K562 (cell line): ENCODE results near the gene EIF5B. TPM values are rescaled to one million over a fixed set of nuclear protein-coding genes. Genes with fewer than 3 reads are reported as not detected.

Source experiments
- HNRNPL ChIP-seq: fragments of 200-400 bp; formaldehyde crosslinking; IDR thresholded peaks from 2 replicates; pipeline ENCODE4 v1.6.1; 2017; ENCODE audit warnings: low read depth, mild to moderate bottlenecking, low read length
- HNRNPLL ChIP-seq: fragments of 200-400 bp; formaldehyde crosslinking; IDR thresholded peaks from 2 replicates; pipeline ENCODE4 v1.6.1; 2017; ENCODE audit warnings: low read length, low read depth, mild to moderate bottlenecking; ENCODE audit not compliant: poor library complexity, severe bottlenecking
- KAT8 ChIP-seq: fragments of 450-650 bp; IDR thresholded peaks from 2 replicates; pipeline ENCODE4 v1.6.1; 2016; ENCODE audit warnings: low read depth, mild to moderate bottlenecking
- NCOA4 ChIP-seq: fragments of 450-650 bp; IDR thresholded peaks from 2 replicates; pipeline ENCODE4 v1.6.1; 2018; ENCODE audit warnings: mild to moderate bottlenecking; ENCODE audit not compliant: partially characterized antibody
- NEUROD1 ChIP-seq: fragments of 150-350 bp; IDR thresholded peaks from 2 replicates; pipeline ENCODE4 v1.6.1; 2014; ENCODE audit warnings: borderline replicate concordance, low read length, low read depth; ENCODE audit not compliant: partially characterized antibody
- NFRKB ChIP-seq: fragments of 450-650 bp; IDR thresholded peaks from 2 replicates; pipeline ENCODE4 v1.6.1; 2016; ENCODE audit warnings: low read depth
- NR4A1 ChIP-seq, 2 experiments: fragments of 250-450 bp in 1 of 2; fragments of 450-650 bp in 1 of 2; sonication (Bioruptor Pico) in 1 of 2; IDR thresholded peaks; 2 replicates each; pipeline versions ENCODE4 v1.4.0 to v1.6.1; 2016 to 2020; ENCODE audit warnings: mild to moderate bottlenecking in 2 of 2, missing compliant biosample characterization in 1 of 2, missing genetic modification characterization in 1 of 2, moderate library complexity in 1 of 2
- PHF20 ChIP-seq: fragments of 450-650 bp; IDR thresholded peaks from 2 replicates; pipeline ENCODE4 v1.6.1; 2018; ENCODE audit not compliant: partially characterized antibody
- POLR2G ChIP-seq: fragments of 200-400 bp; formaldehyde crosslinking; IDR thresholded peaks from 2 replicates; pipeline ENCODE4 v1.6.1; 2017; ENCODE audit warnings: low read depth, mild to moderate bottlenecking, antibody characterized with exemption, low read length, moderate library complexity
- XRCC3 ChIP-seq: fragments of 450-650 bp; IDR thresholded peaks from 2 replicates; pipeline ENCODE4 v1.6.1; 2017; ENCODE audit warnings: mild to moderate bottlenecking, moderate library complexity
- ZNF644 ChIP-seq: fragments of 200-800 bp; sonication (Bioruptor generic); IDR thresholded peaks from 2 replicates; pipeline ENCODE4 v1.6.1; 2016; ENCODE audit warnings: low read depth, missing genetic modification characterization, missing compliant biosample characterization
- ZNF75A ChIP-seq: fragments of 450-650 bp; formaldehyde crosslinking; IDR thresholded peaks from 2 replicates; pipeline ENCODE4 v1.4.0; 2020; ENCODE audit warnings: mild to moderate bottlenecking
- ZNF764 ChIP-seq: fragments of 250-450 bp; sonication (Bioruptor Pico); IDR thresholded peaks from 2 replicates; pipeline ENCODE4 v1.4.0; 2020; ENCODE audit warnings: low read depth, mild to moderate bottlenecking, moderate library complexity
- polyA plus RNA-seq, 8 experiments: library from polyadenylated mRNA; depleted of rRNA in 4 of 8; stranded (reverse) in 5 of 8; unstranded in 3 of 8; fragments of >200 nt; fragmentation: Nextera tagmentation in 2 of 8; fragmentation: Illumina TruSeq in 1 of 8; extraction: Ambion mirVana in 2 of 8; extraction: Trizol in 1 of 8; gene quantifications; 2 replicates each; pipeline versions ENCODE4 v1.2.1 to v1.2.3, GENCODE V29; 2011 to 2014; ENCODE audit warnings: inconsistent platforms in 1 of 8, missing spikeins in 1 of 8
- total RNA-seq, 7 experiments: library from RNA; depleted of rRNA in 6 of 7; stranded (reverse); fragments of >200 nt in 6 of 7; fragmentation: Illumina TruSeq in 2 of 7; extraction: Trizol in 2 of 7; gene quantifications; 2 replicates each; pipeline versions ENCODE4 v1.2.1 to v1.2.3, GENCODE V29; 2011 to 2021; ENCODE audit warnings: low replicate concordance in 1 of 7
- TF ChIP-seq, protein P1 (sequence below): fragments of 450-650 bp; IDR thresholded peaks from one replicate; pipeline ENCODE4 v1.6.1; 2018; ENCODE audit warnings: mild to moderate bottlenecking, moderate library complexity; ENCODE audit not compliant: partially characterized antibody
- TF ChIP-seq, protein P2 (sequence below): fragments of 250-450 bp; sonication (Bioruptor Pico); IDR thresholded peaks from 2 replicates; pipeline ENCODE4 v1.9.0; 2021; ENCODE audit warnings: mild to moderate bottlenecking, inconsistent platforms
- TF ChIP-seq, protein P3 (sequence below): fragments of 250-450 bp; sonication (Bioruptor Pico); IDR thresholded peaks from 2 replicates; pipeline ENCODE4 v1.4.0; 2020; ENCODE audit warnings: borderline replicate concordance
- TF ChIP-seq, protein P4 (sequence below): sonication (generic); formaldehyde crosslinking; IDR thresholded peaks from 2 replicates; pipeline ENCODE4 v1.8.0; 2022; ENCODE audit warnings: missing genetic modification reagents, mild to moderate bottlenecking, borderline replicate concordance

Gene EIF5B
- total and polyA plus RNA-seq, 9 of the 15 experiments (the other 6 are each of a cell fraction or from before 2014, with no cell fraction given): 26.5 to 143 (median 47.7) TPM

DNA sequence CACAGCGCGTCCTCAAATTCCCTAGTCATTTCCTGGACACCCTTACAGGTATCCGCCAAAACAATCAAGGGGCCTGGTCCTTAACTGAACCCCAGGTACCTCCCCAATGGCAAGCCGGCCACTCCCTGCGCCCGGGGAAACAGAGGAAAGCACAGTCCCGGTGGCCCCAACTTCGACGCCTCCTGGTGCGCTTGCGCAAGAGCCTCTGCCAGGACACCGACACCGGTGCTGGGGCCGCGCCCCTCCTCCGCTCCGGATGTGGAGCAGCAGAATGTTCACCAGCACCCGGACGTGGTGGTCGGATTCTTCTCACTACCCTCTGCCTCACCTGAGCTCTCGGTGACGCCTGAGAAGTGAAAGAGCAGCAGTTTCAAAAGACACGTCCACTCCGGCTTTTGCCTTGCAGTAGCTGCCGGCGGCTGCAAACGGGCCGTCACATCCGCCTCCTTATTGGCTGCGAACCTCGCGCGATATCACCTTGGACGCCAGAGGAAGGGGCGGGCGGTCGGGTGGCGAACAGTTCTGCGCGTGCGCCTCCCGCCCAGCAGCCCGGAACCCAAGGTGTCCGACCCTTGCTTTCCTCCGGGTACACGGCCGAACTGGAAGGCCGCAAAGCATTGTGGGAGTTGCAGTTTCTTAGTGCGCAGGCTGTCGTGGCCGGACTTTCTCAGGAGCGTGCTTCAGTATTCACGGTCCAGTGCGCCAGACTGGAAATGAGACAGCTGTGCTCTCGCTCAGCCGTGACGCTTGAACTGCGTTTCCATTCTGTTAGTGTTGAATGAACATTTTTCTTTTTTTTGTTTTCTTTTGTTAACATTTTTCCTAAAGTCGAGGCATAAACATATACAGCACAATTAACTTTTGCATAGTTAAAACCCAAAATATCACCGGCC is 1.0 kb upstream of the EIF5B start, which contains the start of gene TXNDC9 (continued):
- TF ChIP-seq ZNF75A (CRISPR knock-in tag): no peak
- TF ChIP-seq NFRKB: 0 out of 2 replicates have a peak, but pooled peaks have one; percentile 25
- no peak for TF ChIP-seq NR4A1 (CRISPR knock-in tag; IDR thresholded peaks at IDR 0.05)
- TF ChIP-seq NR4A1 (tag; IDR thresholded peaks at IDR 0.05): 0 out of 2 replicates have a peak, but pooled peaks have one; percentile 52
- no peak for TF ChIP-seq NCOA4
- TF ChIP-seq HNRNPLL: peak; percentile 78
- peak; percentile 88 for TF ChIP-seq NEUROD1
- TF ChIP-seq KAT8: no peak
- TF ChIP-seq POLR2G: peak; percentile 96
- TF ChIP-seq, protein P1, sequence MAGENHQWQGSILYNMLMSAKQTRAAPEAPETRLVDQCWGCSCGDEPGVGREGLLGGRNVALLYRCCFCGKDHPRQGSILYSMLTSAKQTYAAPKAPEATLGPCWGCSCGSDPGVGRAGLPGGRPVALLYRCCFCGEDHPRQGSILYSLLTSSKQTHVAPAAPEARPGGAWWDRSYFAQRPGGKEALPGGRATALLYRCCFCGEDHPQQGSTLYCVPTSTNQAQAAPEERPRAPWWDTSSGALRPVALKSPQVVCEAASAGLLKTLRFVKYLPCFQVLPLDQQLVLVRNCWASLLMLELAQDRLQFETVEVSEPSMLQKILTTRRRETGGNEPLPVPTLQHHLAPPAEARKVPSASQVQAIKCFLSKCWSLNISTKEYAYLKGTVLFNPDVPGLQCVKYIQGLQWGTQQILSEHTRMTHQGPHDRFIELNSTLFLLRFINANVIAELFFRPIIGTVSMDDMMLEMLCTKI: no peak
- TF ChIP-seq, protein P2, sequence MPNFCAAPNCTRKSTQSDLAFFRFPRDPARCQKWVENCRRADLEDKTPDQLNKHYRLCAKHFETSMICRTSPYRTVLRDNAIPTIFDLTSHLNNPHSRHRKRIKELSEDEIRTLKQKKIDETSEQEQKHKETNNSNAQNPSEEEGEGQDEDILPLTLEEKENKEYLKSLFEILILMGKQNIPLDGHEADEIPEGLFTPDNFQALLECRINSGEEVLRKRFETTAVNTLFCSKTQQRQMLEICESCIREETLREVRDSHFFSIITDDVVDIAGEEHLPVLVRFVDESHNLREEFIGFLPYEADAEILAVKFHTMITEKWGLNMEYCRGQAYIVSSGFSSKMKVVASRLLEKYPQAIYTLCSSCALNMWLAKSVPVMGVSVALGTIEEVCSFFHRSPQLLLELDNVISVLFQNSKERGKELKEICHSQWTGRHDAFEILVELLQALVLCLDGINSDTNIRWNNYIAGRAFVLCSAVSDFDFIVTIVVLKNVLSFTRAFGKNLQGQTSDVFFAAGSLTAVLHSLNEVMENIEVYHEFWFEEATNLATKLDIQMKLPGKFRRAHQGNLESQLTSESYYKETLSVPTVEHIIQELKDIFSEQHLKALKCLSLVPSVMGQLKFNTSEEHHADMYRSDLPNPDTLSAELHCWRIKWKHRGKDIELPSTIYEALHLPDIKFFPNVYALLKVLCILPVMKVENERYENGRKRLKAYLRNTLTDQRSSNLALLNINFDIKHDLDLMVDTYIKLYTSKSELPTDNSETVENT (CRISPR knock-in tag): 0 out of 2 replicates have a peak, but pooled peaks have one; percentile 6
- TF ChIP-seq PHF20: peak; percentile 65
- TF ChIP-seq ZNF764 (CRISPR knock-in tag): no peak
- TF ChIP-seq XRCC3: no peak
- TF ChIP-seq, protein P3, sequence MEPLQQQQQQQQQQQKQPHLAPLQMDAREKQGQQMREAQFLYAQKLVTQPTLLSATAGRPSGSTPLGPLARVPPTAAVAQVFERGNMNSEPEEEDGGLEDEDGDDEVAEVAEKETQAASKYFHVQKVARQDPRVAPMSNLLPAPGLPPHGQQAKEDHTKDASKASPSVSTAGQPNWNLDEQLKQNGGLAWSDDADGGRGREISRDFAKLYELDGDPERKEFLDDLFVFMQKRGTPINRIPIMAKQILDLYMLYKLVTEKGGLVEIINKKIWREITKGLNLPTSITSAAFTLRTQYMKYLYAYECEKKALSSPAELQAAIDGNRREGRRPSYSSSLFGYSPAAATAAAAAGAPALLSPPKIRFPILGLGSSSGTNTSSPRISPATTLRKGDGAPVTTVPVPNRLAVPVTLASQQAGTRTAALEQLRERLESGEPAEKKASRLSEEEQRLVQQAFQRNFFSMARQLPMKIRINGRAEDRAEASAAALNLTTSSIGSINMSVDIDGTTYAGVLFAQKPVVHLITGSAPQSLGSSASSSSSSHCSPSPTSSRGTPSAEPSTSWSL (CRISPR knock-in tag): no peak
- TF ChIP-seq ZNF644 (tag): 0 out of 2 replicates have a peak, but pooled peaks have one; percentile 59
- TF ChIP-seq, protein P4, sequence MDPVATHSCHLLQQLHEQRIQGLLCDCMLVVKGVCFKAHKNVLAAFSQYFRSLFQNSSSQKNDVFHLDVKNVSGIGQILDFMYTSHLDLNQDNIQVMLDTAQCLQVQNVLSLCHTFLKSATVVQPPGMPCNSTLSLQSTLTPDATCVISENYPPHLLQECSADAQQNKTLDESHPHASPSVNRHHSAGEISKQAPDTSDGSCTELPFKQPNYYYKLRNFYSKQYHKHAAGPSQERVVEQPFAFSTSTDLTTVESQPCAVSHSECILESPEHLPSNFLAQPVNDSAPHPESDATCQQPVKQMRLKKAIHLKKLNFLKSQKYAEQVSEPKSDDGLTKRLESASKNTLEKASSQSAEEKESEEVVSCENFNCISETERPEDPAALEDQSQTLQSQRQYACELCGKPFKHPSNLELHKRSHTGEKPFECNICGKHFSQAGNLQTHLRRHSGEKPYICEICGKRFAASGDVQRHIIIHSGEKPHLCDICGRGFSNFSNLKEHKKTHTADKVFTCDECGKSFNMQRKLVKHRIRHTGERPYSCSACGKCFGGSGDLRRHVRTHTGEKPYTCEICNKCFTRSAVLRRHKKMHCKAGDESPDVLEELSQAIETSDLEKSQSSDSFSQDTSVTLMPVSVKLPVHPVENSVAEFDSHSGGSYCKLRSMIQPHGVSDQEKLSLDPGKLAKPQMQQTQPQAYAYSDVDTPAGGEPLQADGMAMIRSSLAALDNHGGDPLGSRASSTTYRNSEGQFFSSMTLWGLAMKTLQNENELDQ (CRISPR knock-in tag): 0 out of 2 replicates have a peak, but pooled peaks have one; percentile 41
- TF ChIP-seq HNRNPL: no peak
